Type B pancreatic cell (in vitro differentiated cells): Measurements from ENCODE around the gene ANKS1B. TPM values are rescaled to one million over a fixed set of nuclear protein-coding genes. Genes with fewer than 3 reads are reported as not detected.
A peak's percentile ranks its signal among the peaks of the same experiment; 100 is the strongest.

Experiments
- DNase-seq: peaks from one replicate; pipeline ENCODE4 v3.0.0; 2021; ENCODE audit warnings: mixed read lengths; ENCODE audit not compliant: unreplicated experiment; ENCODE audit errors: extremely low spot score
- H3K27ac Mint-ChIP-seq: 2 replicates; pipeline ENCODE4 v1.8.0; 2021; ENCODE audit warnings: mild to moderate bottlenecking, mixed read lengths
- H3K27me3 Mint-ChIP-seq: 2 replicates; pipeline ENCODE4 v1.8.0; 2021; ENCODE audit warnings: mixed read lengths
- H3K36me3 Mint-ChIP-seq: 2 replicates; pipeline ENCODE4 v1.8.0; 2021; ENCODE audit warnings: mixed read lengths
- H3K4me1 Mint-ChIP-seq: one replicate; pipeline ENCODE4 v1.8.0; 2021; ENCODE audit warnings: mixed read lengths; ENCODE audit not compliant: unreplicated experiment
- H3K4me3 Mint-ChIP-seq: 2 replicates; pipeline ENCODE4 v1.8.0; 2021; ENCODE audit warnings: mild to moderate bottlenecking, mixed read lengths
- H3K9me3 Mint-ChIP-seq: 2 replicates; pipeline ENCODE4 v1.8.0; 2021; ENCODE audit warnings: mixed read lengths
- CTCF ChIP-seq: fragments of 200-600 bp; sonication (generic); conservative IDR thresholded peaks from 2 replicates; pipeline ENCODE4 v1.5.0; 2021; ENCODE audit warnings: antibody characterized with exemption, mild to moderate bottlenecking
- total RNA-seq: library from RNA; stranded (reverse); gene quantifications from 2 replicates; pipeline ENCODE4 v1.2.1, GENCODE V29; 2021; ENCODE audit warnings: low replicate concordance

The ANKS1B gene
- total RNA-seq, 1 donor from 2014 or later, result 4.7 TPM

DNA sequence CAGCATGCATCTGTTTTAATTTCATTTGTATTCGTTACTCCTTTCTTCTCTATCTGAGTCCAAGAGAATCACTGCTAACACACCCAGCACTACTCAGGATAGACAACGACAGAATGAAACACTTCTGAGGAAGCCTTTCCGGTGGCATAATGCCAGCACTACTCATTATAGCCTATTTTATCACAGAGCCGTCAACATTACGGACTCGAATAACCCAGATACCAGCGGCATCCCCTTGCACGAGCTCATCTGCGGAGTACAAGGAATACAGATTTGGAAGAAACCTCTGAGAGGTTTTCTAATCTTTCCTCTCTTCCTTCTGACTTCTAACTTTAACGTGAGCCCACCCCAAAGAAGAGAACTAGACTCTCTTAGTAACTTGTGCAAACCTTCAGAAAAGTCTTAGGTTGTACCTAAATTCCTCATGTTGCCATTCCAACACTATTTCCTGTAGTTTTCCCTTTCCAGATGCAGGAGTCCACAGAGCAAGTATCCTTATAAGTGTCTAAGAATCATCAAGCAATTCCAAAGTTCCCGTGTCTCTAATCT, 1091.5 kb downstream of the ANKS1B start:
- Mint-ChIP-seq H3K36me3 (no peaks in the 10 kb centered on the region), H3K4me3 (peak overlapping the region; percentile 70), H3K27ac (no peak overlapping the region), H3K9me3 (no peaks in the 10 kb centered on the region), H3K27me3 (peaks cover 88% of the 10 kb centered on the region), H3K4me1 (peaks cover 12% of the 10 kb centered on the region)
- no peak for TF ChIP-seq CTCF
- DNase-seq, result no peak

DNA sequence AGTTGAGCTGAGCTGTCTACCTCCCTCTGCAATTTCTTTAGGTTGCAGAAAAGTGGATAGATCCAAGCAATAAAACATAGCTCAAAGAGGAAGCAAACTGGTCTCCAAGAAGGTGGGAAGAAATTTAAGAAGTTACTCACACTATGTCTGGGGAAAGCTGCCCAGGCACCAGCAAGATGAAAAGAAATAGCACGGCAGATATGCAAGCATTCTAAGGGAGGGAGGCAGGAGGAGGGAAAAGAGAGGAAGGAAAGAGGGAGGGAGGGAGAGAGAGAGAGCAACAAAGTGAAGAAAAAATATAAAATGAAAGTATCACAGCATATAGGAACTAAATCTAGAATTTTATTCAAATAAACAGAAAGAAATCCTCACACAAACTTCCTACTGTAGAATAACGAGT, 1099.0 kb downstream of the ANKS1B start:
- TF ChIP-seq CTCF, result no peak
- no peak overlapping the region for H3K27ac Mint-ChIP-seq
- DNase-seq, result no peak
- no peaks in the 10 kb centered on the region for H3K36me3 Mint-ChIP-seq
- no peaks in the 10 kb centered on the region for H3K4me1 Mint-ChIP-seq
- H3K9me3 Mint-ChIP-seq, result no peaks in the 10 kb centered on the region
- no peak overlapping the region for H3K4me3 Mint-ChIP-seq
- peaks cover 55% of the 10 kb centered on the region for H3K27me3 Mint-ChIP-seq

GRCh38 chr12:98883231-98883630, 1101.5 kb downstream of the ANKS1B start:
- Mint-ChIP-seq H3K27ac (no peak overlapping the region), H3K36me3 (no peaks in the 10 kb centered on the region), H3K4me3 (no peak overlapping the region), H3K4me1 (no peaks in the 10 kb centered on the region), H3K27me3 (peaks cover 31% of the 10 kb centered on the region), H3K9me3 (no peaks in the 10 kb centered on the region)
- TF ChIP-seq CTCF, result no peak
- no peak for DNase-seq

- Mint-ChIP-seq H3K4me1 (no peaks in the 10 kb centered on the region), H3K9me3 (no peaks in the 10 kb centered on the region), H3K27me3 (peaks cover 28% of the 10 kb centered on the region), H3K4me3 (no peak overlapping the region), H3K27ac (no peak overlapping the region), H3K36me3 (no peaks in the 10 kb centered on the region)
- DNase-seq, result no peak
- TF ChIP-seq CTCF, result no peak
These were observed 1102.2 kb downstream of the ANKS1B start for GRCh38 chr12:98882526-98882925.

DNA sequence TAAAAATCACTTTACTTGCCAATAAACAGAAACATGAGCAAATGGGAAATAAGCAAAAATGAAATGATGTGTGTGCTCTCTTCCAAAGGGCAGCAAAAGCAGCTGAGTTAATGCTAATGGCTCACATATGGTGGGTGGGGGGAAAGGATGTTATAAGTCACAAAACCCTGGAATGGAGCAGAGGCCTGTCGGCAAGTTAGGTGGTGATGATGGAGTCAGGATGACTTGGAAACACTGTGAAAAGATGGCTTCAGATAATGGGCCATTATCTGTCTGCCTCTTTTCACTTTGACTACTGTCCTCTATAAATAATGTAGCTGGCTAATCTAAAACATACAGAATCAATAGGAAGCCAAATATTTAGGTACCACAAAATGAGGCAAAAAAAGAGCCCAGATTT, 1111.0 kb downstream of the ANKS1B start:
- Mint-ChIP-seq H3K36me3 (no peaks in the 10 kb centered on the region), H3K27ac (no peak overlapping the region), H3K27me3 (peaks cover 11% of the 10 kb centered on the region), H3K9me3 (no peaks in the 10 kb centered on the region), H3K4me3 (no peak overlapping the region), H3K4me1 (peaks cover 9% of the 10 kb centered on the region)
- DNase-seq, result no peak
- no peak for TF ChIP-seq CTCF

- Mint-ChIP-seq H3K36me3 (no peaks in the 10 kb centered on the region), H3K4me1 (peaks cover 9% of the 10 kb centered on the region), H3K27ac (no peak overlapping the region), H3K4me3 (no peak overlapping the region), H3K27me3 (peaks cover 11% of the 10 kb centered on the region), H3K9me3 (no peaks in the 10 kb centered on the region)
- no peak for DNase-seq
- TF ChIP-seq CTCF, result no peak
These were observed 1114.2 kb downstream of the ANKS1B start for GRCh38 chr12:98870504-98870903.
